Thoracic aorta (tissue), 2 donors: Measurements from ENCODE around the gene BMPR1A. TPM values are rescaled to one million over a fixed set of nuclear protein-coding genes. Genes with fewer than 3 reads are reported as not detected.
A peak's percentile ranks its signal among the peaks of the same experiment; 100 is the strongest.

ENCODE experiments used
- ATAC-seq: fragments of 150-250 bp; one replicate; pipeline ENCODE4 v1.8.0; 2017; ENCODE audit warnings: low read depth; ENCODE audit not compliant: insufficient number of reproducible peaks, low FRiP score
- DNase-seq: peaks from one replicate; pipeline ENCODE4 v3.0.0-alpha.2; 2020; ENCODE audit warnings: low spot score
- H3K27ac ChIP-seq, 2 donors: fragments of 200-600 bp; sonication (generic); 1 replicate in 1 of 2; 2 replicates in 1 of 2; pipeline ENCODE4 v1.5.1; 2016; ENCODE audit warnings: mild to moderate bottlenecking in 2 of 2, moderate library complexity in 2 of 2
- H3K27me3 ChIP-seq: fragments of 200-600 bp; sonication (generic); replicated peaks from 2 replicates; pipeline ENCODE4 v1.6.0; 2016; ENCODE audit warnings: mild to moderate bottlenecking; ENCODE audit not compliant: insufficient read depth
- H3K36me3 ChIP-seq: fragments of 200-600 bp; sonication (generic); one replicate; pipeline ENCODE4 v1.5.1; 2016
- H3K4me1 ChIP-seq, 2 donors: fragments of 200-600 bp; sonication (generic); 1 replicate in 1 of 2; 2 replicates in 1 of 2; pipeline versions ENCODE4 v1.5.1 to v1.6.0; 2016; ENCODE audit warnings: low read depth in 2 of 2, mild to moderate bottlenecking in 1 of 2; ENCODE audit not compliant: control insufficient read depth in 1 of 2
- H3K4me3 ChIP-seq: fragments of 200-600 bp; sonication (generic); 2 replicates; pipeline ENCODE4 v1.5.1; 2016; ENCODE audit warnings: mild to moderate bottlenecking
- H3K9me3 ChIP-seq: fragments of 200-600 bp; sonication (generic); 2 replicates; pipeline ENCODE4 v1.5.1; 2016
- CTCF ChIP-seq: fragments of 200-600 bp; sonication (generic); IDR thresholded peaks from one replicate; pipeline ENCODE4 v1.5.1; 2019; ENCODE audit warnings: antibody characterized with exemption
- total RNA-seq, 2 donors: library from RNA; depleted of rRNA; stranded (reverse); fragments of >200 nt; gene quantifications; one replicate each; pipeline versions ENCODE4 v1.1.0 to v1.2.3, GENCODE V29; 2016

BMPR1A gene
- total RNA-seq, 2 donors from 2014 or later, result 69.0 to 130 TPM

- no peak for TF ChIP-seq CTCF
- H3K4me3 ChIP-seq, result peak overlapping the region; percentile 97
- ATAC-seq (no peak), DNase-seq (no peak)
- no peaks in the 10 kb centered on the region for H3K9me3 ChIP-seq
- no peaks in the 10 kb centered on the region for H3K27me3 ChIP-seq
- H3K27ac ChIP-seq, result peak overlapping the region; percentile 100
- H3K36me3 ChIP-seq, result no peaks in the 10 kb centered on the region
- H3K4me1 ChIP-seq, result peaks cover 22 to 70% of the 10 kb centered on the region in 2 donors
Observed at GRCh38 chr10:86967481-86967941, 211.1 kb downstream of the BMPR1A start.

DNA sequence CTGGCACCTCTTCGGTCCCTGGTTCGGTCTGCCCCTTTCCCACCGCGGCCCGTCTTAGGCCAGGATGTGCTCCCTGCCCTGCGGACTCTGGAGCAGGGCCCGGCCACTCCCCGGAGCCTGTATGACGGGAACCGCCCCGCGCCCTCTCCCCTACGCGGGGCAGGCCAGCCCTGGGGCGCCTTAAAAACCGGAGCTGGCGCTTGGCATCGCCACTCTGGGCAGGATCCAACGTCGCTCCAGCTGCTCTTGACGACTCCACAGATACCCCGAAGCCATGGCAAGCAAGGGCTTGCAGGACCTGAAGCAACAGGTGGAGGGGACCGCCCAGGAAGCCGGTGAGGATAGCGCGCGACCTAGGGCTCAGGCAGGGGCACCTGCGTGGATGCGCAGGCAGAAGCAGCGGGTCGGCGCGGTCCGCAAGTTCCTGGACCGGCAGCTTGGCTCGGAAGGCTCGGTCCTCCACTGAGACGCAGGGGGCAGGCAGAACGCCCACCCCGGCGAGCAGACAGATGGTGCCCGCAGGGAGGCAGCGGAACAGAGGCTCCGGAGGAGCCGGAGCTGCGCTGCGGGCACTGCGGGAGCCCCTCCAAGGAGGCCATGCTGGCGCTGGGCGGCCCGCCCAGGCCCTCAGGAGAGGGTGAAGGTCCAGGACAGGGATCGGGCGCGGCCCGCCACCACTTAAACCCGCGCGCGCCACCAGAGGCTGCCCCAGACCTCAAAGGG is 212.0 kb downstream of the BMPR1A start, which contains the start of gene ADIRF:
Gene ADIRF, plus strand, starts transcription at position 212 of the 723 bp plus-strand sequence. Its CDS starts 63 bp downstream, at position 275.
- ATAC-seq, result no peak
- Histone ChIP-seq H3K36me3 (no peaks in the 10 kb centered on the region), H3K27me3 (no peaks in the 10 kb centered on the region), H3K9me3 (no peaks in the 10 kb centered on the region), H3K4me1 (peaks cover 24 to 72% of the 10 kb centered on the region in 2 donors), H3K27ac (peak within 1 kb of the TSS; percentile 100), H3K4me3 (peak within 1 kb of the TSS; percentile 97)
- TF ChIP-seq CTCF, result no peak
- DNase-seq, result no peak

- Histone ChIP-seq H3K27ac (peak overlapping the region; percentile 100), H3K36me3 (no peaks in the 10 kb centered on the region), H3K27me3 (no peaks in the 10 kb centered on the region), H3K4me3 (peak overlapping the region; percentile 97), H3K9me3 (no peaks in the 10 kb centered on the region), H3K4me1 (peaks cover 24 to 68% of the 10 kb centered on the region in 2 donors)
- no peak for TF ChIP-seq CTCF
- no peak for ATAC-seq
- DNase-seq, result no peak
Observed at GRCh38 chr10:86968994-86969355, 212.6 kb downstream of the BMPR1A start.

DNA sequence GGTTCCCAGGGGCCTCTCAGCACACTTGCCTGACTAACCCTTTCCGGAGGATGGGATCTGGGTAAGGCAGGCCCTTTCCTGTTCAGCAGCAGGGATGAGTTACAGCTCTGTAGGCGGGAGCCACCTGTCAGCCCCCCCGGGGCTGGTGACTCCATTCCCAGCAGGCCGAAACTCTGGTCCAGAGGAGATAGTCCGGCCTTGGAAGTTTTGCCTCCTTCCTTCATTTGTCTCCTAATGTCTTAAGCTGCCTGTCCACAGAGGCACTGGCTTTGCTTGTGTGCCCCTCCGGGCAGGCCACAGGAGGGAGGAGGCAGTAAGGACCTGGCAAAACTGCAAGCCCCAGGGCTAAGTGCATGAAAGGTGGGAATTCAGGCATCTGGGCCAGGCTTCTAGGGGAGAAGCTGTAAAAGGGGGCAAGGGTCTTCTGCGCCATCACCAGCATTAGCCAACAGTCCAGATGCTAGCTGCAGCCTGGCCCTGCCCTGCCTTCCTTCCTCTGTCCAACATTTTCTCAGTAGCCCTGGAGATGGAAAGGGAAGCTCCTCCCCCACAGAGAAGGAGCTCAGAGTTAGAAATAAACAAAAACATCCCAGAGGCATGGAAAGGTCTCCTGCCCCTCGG is 213.1 kb downstream of the BMPR1A start:
- no peaks in the 10 kb centered on the region for H3K27me3 ChIP-seq
- H3K9me3 ChIP-seq, result no peaks in the 10 kb centered on the region
- H3K27ac ChIP-seq, result peak overlapping the region; percentile 100
- no peak for ATAC-seq
- peaks cover 24 to 63% of the 10 kb centered on the region in 2 donors for H3K4me1 ChIP-seq
- DNase-seq, result no peak
- peak overlapping the region; percentile 97 for H3K4me3 ChIP-seq
- H3K36me3 ChIP-seq, result no peaks in the 10 kb centered on the region
- TF ChIP-seq CTCF, result no peak

- no peak for DNase-seq
- ATAC-seq, result peak; percentile 6
- Histone ChIP-seq H3K9me3 (no peaks in the 10 kb centered on the region), H3K4me1 (peaks cover 24 to 57% of the 10 kb centered on the region in 2 donors), H3K36me3 (no peaks in the 10 kb centered on the region), H3K27ac (peak overlapping the region; percentile 100), H3K4me3 (peak overlapping the region; percentile 97), H3K27me3 (no peaks in the 10 kb centered on the region)
- TF ChIP-seq CTCF, result no peak
Observed at GRCh38 chr10:86970162-86970981, 214.0 kb downstream of the BMPR1A start.
